ENCODE measurements around the gene B4GALT2.

The B4GALT2 gene

DNA sequence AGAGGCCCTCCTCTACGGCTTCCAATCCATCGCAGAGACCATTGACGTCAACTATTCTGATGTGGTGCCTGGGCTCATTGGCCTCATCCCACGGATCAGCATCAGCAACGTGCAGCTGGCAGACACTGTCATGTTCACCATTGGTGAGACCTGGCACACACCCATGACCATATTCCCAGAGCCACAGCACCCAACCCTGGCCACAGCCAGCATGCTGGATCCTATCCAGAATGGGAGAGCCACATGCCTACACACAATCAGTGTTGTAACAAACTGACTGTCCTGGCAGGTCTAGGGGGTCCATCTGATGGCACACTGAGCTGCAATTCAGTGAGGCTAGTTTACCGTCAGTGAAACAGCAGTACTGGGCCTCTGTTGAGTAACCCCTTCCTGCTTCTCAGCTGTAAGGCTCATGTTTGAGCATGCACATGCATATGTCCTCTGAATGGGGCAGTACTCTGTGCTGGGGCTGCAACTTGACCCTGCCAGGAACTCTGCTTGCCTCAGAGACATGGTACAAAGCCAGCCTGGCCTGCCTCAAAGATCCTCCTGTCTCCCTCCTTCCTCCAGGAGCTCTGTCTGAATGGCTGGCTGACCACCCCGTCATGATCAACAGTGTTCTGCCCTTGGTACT lies 21.5 kb upstream of the B4GALT2 start:
- peaks cover 14% of the 10 kb centered on the region for H3K36me3 Mint-ChIP-seq
- no peak overlapping the region for H3K4me3 Mint-ChIP-seq
- H3K9me3 Mint-ChIP-seq: no peaks in the 10 kb centered on the region
- H3K4me1 Mint-ChIP-seq: no peaks in the 10 kb centered on the region
- H3K27ac Mint-ChIP-seq: no peak overlapping the region
- no peaks in the 10 kb centered on the region for H3K27me3 Mint-ChIP-seq

- Mint-ChIP-seq H3K9me3 (no peaks in the 10 kb centered on the region), H3K36me3 (peaks cover 14% of the 10 kb centered on the region), H3K27me3 (no peaks in the 10 kb centered on the region), H3K4me3 (no peak overlapping the region), H3K4me1 (no peaks in the 10 kb centered on the region), H3K27ac (no peak overlapping the region)
Measured at GRCh38 chr1:43958351-43959255, 20.4 kb upstream of the B4GALT2 start.

DNA sequence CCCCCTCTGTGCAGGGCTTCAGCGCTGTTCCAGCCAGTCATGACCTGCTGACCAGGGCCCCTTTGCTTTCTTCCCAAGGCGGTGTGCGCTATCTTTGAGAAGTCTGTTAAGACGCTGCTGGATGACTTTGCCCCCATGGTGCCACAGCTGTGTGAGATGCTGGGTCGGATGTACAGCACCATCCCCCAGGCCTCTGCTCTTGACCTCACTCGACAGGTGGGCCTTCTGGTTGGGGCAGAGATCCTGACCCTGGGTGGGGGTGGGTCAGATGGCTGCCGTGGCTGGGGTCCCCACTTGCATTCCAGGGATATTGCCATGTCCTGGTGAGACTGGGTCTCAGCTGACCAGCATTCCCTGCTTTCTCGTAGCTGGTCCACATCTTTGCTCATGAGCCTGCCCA lies 18.2 kb upstream of the B4GALT2 start:
- H3K27ac Mint-ChIP-seq: no peak overlapping the region
- no peaks in the 10 kb centered on the region for H3K4me1 Mint-ChIP-seq
- peaks cover 14% of the 10 kb centered on the region for H3K36me3 Mint-ChIP-seq
- H3K4me3 Mint-ChIP-seq: no peak overlapping the region
- H3K27me3 Mint-ChIP-seq: no peaks in the 10 kb centered on the region
- no peaks in the 10 kb centered on the region for H3K9me3 Mint-ChIP-seq

DNA sequence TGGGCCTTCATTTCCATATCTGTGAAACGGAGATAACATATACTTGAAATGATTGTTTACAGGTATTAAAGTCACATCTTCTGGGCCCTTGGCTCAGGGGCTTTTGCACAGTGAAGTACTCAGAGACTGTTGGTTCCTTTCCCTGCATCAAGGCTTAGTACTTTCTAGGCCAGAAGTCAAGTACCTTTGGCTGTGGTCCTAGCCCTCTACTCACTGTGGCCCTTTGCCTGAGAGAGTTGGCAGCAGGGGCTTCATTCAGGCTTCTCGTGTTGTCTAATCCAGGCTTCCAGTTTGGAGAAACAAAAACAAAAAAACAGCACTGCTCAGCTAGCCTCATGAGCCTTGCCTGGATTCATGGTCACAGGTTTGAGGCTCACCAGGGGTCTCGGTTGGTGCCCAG lies 17.3 kb upstream of the B4GALT2 start:
- Mint-ChIP-seq H3K4me3 (no peak overlapping the region), H3K36me3 (peaks cover 14% of the 10 kb centered on the region), H3K4me1 (no peaks in the 10 kb centered on the region), H3K27ac (no peak overlapping the region), H3K27me3 (no peaks in the 10 kb centered on the region), H3K9me3 (no peaks in the 10 kb centered on the region)

DNA sequence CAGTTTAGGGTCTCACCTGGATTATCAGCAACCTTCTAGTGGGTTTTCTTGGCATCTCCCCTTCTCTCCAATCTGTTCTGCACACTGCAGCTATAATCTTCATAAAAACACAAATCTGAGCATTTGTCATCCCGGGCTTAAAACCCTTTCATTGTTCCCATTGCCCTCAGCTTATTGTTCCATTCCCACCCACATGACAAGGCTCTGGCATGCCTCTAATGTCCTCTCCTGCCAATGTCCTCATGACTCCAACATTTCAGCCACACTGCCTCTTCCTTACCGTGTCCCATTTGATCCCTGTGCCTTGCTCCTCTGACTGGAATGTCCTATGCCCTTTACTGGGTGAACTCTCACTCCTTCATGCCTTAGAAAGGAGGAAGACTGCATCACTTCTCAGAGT lies 16.7 kb upstream of the B4GALT2 start:
- H3K9me3 Mint-ChIP-seq: no peaks in the 10 kb centered on the region
- no peak overlapping the region for H3K4me3 Mint-ChIP-seq
- H3K36me3 Mint-ChIP-seq: peaks cover 14% of the 10 kb centered on the region
- no peaks in the 10 kb centered on the region for H3K27me3 Mint-ChIP-seq
- no peak overlapping the region for H3K27ac Mint-ChIP-seq
- H3K4me1 Mint-ChIP-seq: no peaks in the 10 kb centered on the region

DNA sequence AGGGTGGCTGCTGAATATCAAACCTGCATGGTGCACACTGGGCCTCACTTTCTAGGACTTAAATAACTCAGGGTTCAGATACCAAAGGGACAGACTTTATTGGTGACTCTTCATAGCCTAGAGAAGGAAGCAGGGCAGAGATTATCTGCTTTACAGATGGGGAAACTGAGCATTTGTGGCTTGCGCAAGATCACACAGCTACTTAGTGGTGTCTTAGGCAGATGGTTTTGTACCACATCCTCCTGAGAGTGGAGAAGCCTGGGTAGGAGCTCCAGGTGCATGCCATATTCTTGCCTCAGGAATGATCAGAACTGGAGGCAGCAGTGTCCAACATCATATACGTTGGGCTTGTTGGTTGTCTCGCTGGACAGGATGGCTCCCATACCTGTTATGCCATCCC lies 16.0 kb upstream of the B4GALT2 start:
- H3K4me3 Mint-ChIP-seq: no peak overlapping the region
- no peaks in the 10 kb centered on the region for H3K9me3 Mint-ChIP-seq
- peaks cover 12% of the 10 kb centered on the region for H3K36me3 Mint-ChIP-seq
- H3K27ac Mint-ChIP-seq: no peak overlapping the region
- H3K4me1 Mint-ChIP-seq: no peaks in the 10 kb centered on the region
- H3K27me3 Mint-ChIP-seq: no peaks in the 10 kb centered on the region

DNA sequence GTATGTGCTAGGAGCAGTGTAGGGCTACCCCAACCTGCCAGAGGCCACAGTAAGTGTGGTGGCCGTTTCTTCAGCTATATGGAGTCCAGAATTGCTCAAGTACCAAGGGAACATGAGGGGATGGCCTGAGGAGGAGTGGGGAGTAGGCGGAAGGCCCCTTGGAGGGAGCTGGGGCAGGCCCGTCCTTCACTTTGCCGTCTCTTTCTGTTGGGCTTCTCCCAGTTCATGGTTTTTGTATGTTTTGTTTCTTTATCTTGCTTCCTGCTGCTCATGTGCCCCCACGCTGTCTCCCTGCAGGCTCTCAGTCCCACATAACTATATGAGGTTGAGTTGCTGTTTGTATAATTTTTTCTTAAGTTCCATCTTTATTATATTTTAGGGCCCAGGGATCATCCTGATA lies 15.1 kb upstream of the B4GALT2 start:
- Mint-ChIP-seq H3K27me3 (no peaks in the 10 kb centered on the region), H3K36me3 (peaks cover 8% of the 10 kb centered on the region), H3K27ac (no peak overlapping the region), H3K4me1 (no peaks in the 10 kb centered on the region), H3K4me3 (no peak overlapping the region), H3K9me3 (no peaks in the 10 kb centered on the region)

GRCh38 chr1:43965316-43965715 lies 13.7 kb upstream of the B4GALT2 start:
- H3K27ac Mint-ChIP-seq: no peak overlapping the region
- H3K36me3 Mint-ChIP-seq: peaks cover 8% of the 10 kb centered on the region
- H3K4me1 Mint-ChIP-seq: peaks cover 11% of the 10 kb centered on the region
- no peak overlapping the region for H3K4me3 Mint-ChIP-seq
- no peaks in the 10 kb centered on the region for H3K9me3 Mint-ChIP-seq
- no peaks in the 10 kb centered on the region for H3K27me3 Mint-ChIP-seq

GRCh38 chr1:43968348-43968948 lies 10.6 kb upstream of the B4GALT2 start:
- Mint-ChIP-seq H3K4me3 (no peak overlapping the region), H3K9me3 (no peaks in the 10 kb centered on the region), H3K27ac (no peak overlapping the region), H3K36me3 (peaks cover 7% of the 10 kb centered on the region), H3K4me1 (peaks cover 23% of the 10 kb centered on the region), H3K27me3 (no peaks in the 10 kb centered on the region)

DNA sequence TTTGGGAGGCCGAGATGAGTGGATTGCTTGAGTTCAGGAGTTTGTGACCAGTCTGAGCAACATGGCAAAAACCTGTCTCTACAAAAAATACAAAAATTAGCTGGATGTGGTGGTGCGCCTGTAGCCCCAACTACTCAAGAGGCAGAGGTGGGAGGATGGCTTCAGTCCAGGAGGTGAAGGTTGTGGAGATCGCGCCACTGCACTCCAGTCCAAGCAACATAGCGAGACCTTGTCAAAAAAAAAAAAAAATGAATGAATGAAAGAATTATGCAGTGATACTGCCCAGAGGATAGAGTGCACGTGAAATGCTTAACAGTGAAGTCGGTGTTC lies 9.6 kb upstream of the B4GALT2 start:
- Mint-ChIP-seq H3K9me3 (no peaks in the 10 kb centered on the region), H3K4me1 (peaks cover 32% of the 10 kb centered on the region), H3K36me3 (peaks cover 9% of the 10 kb centered on the region), H3K27ac (peak overlapping the region; percentile 96), H3K4me3 (peak overlapping the region; percentile 97), H3K27me3 (no peaks in the 10 kb centered on the region)

DNA sequence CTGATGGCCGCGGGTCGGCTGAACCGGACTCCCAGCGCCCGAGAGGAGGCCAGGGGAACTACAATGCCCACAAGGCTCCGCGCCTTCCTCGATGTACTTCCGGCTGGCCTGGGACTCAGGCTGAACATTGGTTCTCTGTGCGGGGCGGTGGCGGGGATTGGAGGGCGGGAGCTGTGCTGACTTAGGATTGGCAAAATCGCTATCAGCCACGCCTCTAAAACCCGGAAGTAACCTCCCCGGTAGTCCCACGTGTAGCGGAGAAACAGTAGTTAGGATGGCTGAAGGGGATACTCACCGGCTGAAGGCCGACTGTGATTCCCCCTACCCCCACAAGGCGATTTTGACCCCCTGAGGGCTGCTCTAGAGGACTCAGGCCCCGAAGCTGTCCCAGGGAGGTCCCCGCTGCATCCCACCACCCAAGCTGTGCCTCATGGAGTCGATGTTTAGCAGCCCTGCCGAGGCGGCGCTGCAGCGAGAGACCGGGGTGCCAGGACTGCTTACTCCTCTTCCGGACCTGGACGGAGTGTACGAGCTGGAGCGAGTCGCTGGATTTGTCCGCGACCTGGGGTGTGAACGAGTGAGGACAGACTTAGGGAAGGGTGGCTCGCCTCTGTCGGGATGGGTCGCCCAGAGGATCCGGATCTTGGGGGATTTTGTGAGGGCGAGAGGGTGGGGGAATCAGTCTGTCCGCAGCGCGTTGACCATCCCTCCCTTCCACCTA lies 9.1 kb upstream of the B4GALT2 start, which contains the start of gene DPH2:
Gene DPH2 (plus strand): TSS at position 265 of the 721 bp plus-strand sequence. CDS start 166 bp downstream, at position 431.
- Mint-ChIP-seq H3K9me3 (no peaks in the 10 kb centered on the region), H3K27me3 (no peaks in the 10 kb centered on the region), H3K4me3 (peak within 1 kb of the TSS; percentile 97), H3K4me1 (peaks cover 32% of the 10 kb centered on the region), H3K36me3 (peaks cover 9% of the 10 kb centered on the region), H3K27ac (peak within 1 kb of the TSS; percentile 96)

DNA sequence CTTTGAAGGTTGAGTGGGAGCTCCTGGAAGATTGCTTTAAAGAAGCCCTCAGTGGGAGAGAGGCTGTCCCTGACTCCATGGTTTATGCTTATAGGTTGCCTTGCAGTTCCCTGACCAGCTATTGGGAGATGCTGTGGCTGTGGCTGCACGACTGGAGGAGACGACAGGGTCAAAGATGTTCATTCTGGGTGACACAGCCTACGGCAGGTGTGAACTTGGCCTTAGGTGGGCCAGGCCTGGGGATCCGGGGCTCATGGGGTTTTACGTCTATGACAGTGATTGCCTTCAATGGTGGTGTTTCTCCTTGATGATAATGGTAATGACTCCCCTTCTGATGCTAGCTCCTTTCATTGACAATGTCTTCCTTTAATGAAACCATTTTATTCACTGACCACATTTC lies 8.5 kb upstream of the B4GALT2 start:
- Mint-ChIP-seq H3K4me1 (peaks cover 32% of the 10 kb centered on the region), H3K9me3 (no peaks in the 10 kb centered on the region), H3K27ac (peak overlapping the region; percentile 96), H3K4me3 (peak overlapping the region; percentile 97), H3K27me3 (no peaks in the 10 kb centered on the region), H3K36me3 (peaks cover 9% of the 10 kb centered on the region)

- peak overlapping the region; percentile 96 for H3K27ac Mint-ChIP-seq
- peaks cover 9% of the 10 kb centered on the region for H3K36me3 Mint-ChIP-seq
- peaks cover 35% of the 10 kb centered on the region for H3K4me1 Mint-ChIP-seq
- no peaks in the 10 kb centered on the region for H3K9me3 Mint-ChIP-seq
- H3K4me3 Mint-ChIP-seq: peak overlapping the region; percentile 97
- no peaks in the 10 kb centered on the region for H3K27me3 Mint-ChIP-seq
Measured at GRCh38 chr1:43970911-43971310, 8.1 kb upstream of the B4GALT2 start.

DNA sequence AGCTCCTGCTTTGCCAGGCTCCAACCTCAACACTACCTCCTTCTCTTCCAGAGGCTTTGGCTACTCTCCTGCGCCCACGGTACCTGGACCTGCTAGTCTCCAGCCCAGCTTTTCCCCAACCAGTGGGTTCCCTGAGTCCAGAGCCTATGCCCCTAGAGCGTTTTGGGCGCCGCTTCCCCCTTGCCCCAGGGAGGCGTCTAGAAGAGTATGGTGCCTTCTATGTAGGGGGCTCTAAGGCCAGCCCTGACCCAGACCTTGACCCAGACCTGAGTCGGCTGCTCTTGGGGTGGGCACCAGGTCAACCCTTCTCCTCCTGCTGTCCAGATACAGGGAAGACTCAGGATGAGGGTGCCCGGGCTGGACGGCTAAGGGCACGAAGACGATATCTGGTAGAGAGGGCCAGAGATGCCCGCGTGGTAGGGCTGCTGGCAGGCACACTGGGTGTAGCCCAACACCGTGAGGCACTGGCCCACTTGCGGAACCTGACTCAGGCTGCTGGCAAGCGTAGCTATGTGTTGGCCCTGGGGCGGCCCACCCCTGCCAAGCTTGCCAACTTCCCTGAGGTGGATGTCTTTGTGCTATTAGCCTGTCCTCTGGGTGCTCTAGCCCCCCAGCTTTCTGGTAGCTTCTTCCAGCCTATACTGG lies 7.6 kb upstream of the B4GALT2 start:
- Mint-ChIP-seq H3K27ac (no peak overlapping the region), H3K36me3 (peaks cover 9% of the 10 kb centered on the region), H3K27me3 (no peaks in the 10 kb centered on the region), H3K4me3 (peak overlapping the region; percentile 97), H3K4me1 (peaks cover 40% of the 10 kb centered on the region), H3K9me3 (no peaks in the 10 kb centered on the region)

DNA sequence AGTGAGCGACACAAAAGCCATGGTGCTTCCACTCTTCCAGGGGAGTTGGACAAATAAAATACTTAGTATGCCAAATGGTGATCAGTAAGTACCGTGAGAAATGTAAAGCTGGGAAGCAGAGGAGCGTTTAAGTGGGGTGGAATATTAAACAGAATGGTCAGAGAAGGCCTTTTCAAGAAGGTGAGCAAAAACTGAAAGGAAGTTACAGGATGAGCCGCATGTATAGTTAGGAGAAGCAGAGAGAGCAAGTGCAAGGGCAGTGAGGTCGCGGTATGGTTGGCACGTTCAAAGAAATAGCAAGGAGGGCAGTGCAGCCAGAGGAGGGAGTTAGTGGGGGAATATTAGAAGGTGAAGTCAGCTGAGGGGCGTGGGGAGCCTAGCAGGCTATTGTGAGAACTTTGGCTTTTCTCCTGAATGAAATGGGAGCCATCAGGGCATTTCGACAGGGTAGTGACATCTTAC lies 5.0 kb upstream of the B4GALT2 start:
- H3K27me3 Mint-ChIP-seq: no peaks in the 10 kb centered on the region
- H3K4me3 Mint-ChIP-seq: peak overlapping the region; percentile 92
- peaks cover 63% of the 10 kb centered on the region for H3K4me1 Mint-ChIP-seq
- H3K36me3 Mint-ChIP-seq: peaks cover 26% of the 10 kb centered on the region
- H3K9me3 Mint-ChIP-seq: no peaks in the 10 kb centered on the region
- H3K27ac Mint-ChIP-seq: peak overlapping the region; percentile 91
